NCI-H146 (cell line): ENCODE data around the gene PHF19.

ENCODE experiments used
- DNase-seq: peaks from one replicate; lab custom pipeline; 2025; lab: John Stamatoyannopoulos, UW

PHF19 gene

GRCh38 chr9:120872791-120873502, 4.0 kb downstream of the PHF19 start:
- DNase-seq: no peak

GRCh38 chr9:120870206-120870605, 6.8 kb downstream of the PHF19 start:
- DNase-seq: no peak

- DNase-seq: no peak
These were observed 7.3 kb downstream of the PHF19 start for GRCh38 chr9:120869726-120870125.

GRCh38 chr9:120869360-120869687, 7.7 kb downstream of the PHF19 start:
- DNase-seq: no peak

- no peak for DNase-seq
These were observed 8.2 kb downstream of the PHF19 start for GRCh38 chr9:120868676-120869359.

GRCh38 chr9:120868339-120868675, 8.7 kb downstream of the PHF19 start:
- no peak for DNase-seq

- no peak for DNase-seq
These were observed 9.2 kb downstream of the PHF19 start for GRCh38 chr9:120867676-120868338.

GRCh38 chr9:120866651-120867050, 10.3 kb downstream of the PHF19 start:
- DNase-seq: no peak

GRCh38 chr9:120865809-120866208, 11.2 kb downstream of the PHF19 start:
- no peak for DNase-seq

GRCh38 chr9:120865176-120865575, 11.8 kb downstream of the PHF19 start:
- no peak for DNase-seq

- no peak for DNase-seq
These were observed 12.3 kb downstream of the PHF19 start for GRCh38 chr9:120864719-120865118.

GRCh38 chr9:120863833-120864232, 13.2 kb downstream of the PHF19 start:
- DNase-seq: no peak

- no peak for DNase-seq
These were observed 14.5 kb downstream of the PHF19 start for GRCh38 chr9:120862452-120862851.

- DNase-seq: no peak
These were observed 15.1 kb downstream of the PHF19 start for GRCh38 chr9:120861935-120862334.

GRCh38 chr9:120860083-120860482, 16.9 kb downstream of the PHF19 start:
- no peak for DNase-seq

GRCh38 chr9:120859361-120859760, 17.6 kb downstream of the PHF19 start:
- DNase-seq: no peak

GRCh38 chr9:120857902-120858301, 19.1 kb downstream of the PHF19 start:
- DNase-seq: no peak

- no peak for DNase-seq
These were observed 19.5 kb downstream of the PHF19 start for GRCh38 chr9:120857481-120857880.

GRCh38 chr9:120856700-120857099, 20.3 kb downstream of the PHF19 start:
- DNase-seq: no peak

GRCh38 chr9:120855827-120856670, 20.9 kb downstream of the PHF19 start:
- no peak for DNase-seq

GRCh38 chr9:120854596-120855327, 22.2 kb downstream of the PHF19 start:
- DNase-seq: no peak

- no peak for DNase-seq
These were observed 23.8 kb downstream of the PHF19 start for GRCh38 chr9:120853198-120853597.
